ENCODE data around the gene FGD3.
"Not testable (repeated sequence)": the region's sequence is repeated elsewhere in the genome, so short reads cannot be mapped to it uniquely, and the experiment has no call there.

The FGD3 gene

GRCh38 chr9:93002700-93003099, 55.4 kb downstream of the FGD3 start:
- Mint-ChIP-seq H3K27me3 (no peaks in the 10 kb centered on the region), H3K36me3 (ENCODE audit: low read depth) (peaks cover 89% of the 10 kb centered on the region), H3K27ac (peak overlapping the region; percentile 85), H3K9me3 (peaks cover 3% of the 10 kb centered on the region), H3K4me1 (ENCODE audit: low read depth) (peaks cover 58% of the 10 kb centered on the region), H3K4me3 (no peak overlapping the region)
- DNase-seq, result no peak

GRCh38 chr9:93003552-93004407, 56.5 kb downstream of the FGD3 start:
- peak; percentile 78 for DNase-seq
- Mint-ChIP-seq H3K36me3 (ENCODE audit: low read depth) (peaks cover 89% of the 10 kb centered on the region), H3K4me3 (no peak overlapping the region), H3K9me3 (peaks cover 3% of the 10 kb centered on the region), H3K27ac (peak overlapping the region; percentile 91), H3K4me1 (ENCODE audit: low read depth) (peaks cover 56% of the 10 kb centered on the region), H3K27me3 (no peaks in the 10 kb centered on the region)

DNA sequence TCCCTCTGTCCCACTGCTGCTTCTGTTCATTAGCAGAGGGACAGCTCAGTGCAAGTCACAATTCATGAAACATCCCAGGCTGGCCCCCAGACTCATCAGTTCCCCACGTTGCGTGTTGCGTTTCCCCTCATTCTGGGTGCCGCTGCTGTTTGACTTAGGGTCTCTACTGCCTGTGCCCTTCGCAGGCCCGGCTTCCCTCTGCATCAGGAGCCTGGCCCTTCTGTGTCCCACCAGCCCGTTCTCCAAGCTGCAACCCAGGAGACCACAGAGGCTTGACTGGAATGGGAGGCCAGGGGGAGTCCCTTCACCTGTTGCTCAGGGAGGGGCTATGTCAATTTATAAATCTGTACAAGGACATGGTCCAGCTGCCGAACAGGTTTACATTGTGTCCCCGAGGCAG, 57.2 kb downstream of the FGD3 start:
- no peak overlapping the region for H3K4me3 Mint-ChIP-seq
- no peaks in the 10 kb centered on the region for H3K27me3 Mint-ChIP-seq
- no peak for DNase-seq
- peak overlapping the region; percentile 91 for H3K27ac Mint-ChIP-seq
- H3K4me1 Mint-ChIP-seq (ENCODE audit: low read depth), result peaks cover 56% of the 10 kb centered on the region
- no peaks in the 10 kb centered on the region for H3K9me3 Mint-ChIP-seq
- peaks cover 89% of the 10 kb centered on the region for H3K36me3 Mint-ChIP-seq (ENCODE audit: low read depth)

GRCh38 chr9:93005876-93006275, 58.6 kb downstream of the FGD3 start:
- no peak overlapping the region for H3K4me3 Mint-ChIP-seq
- no peak for DNase-seq
- no peaks in the 10 kb centered on the region for H3K9me3 Mint-ChIP-seq
- H3K27ac Mint-ChIP-seq, result peak overlapping the region; percentile 73
- H3K36me3 Mint-ChIP-seq (ENCODE audit: low read depth), result peaks cover 85% of the 10 kb centered on the region
- H3K27me3 Mint-ChIP-seq, result no peaks in the 10 kb centered on the region
- peaks cover 46% of the 10 kb centered on the region for H3K4me1 Mint-ChIP-seq (ENCODE audit: low read depth)

DNA sequence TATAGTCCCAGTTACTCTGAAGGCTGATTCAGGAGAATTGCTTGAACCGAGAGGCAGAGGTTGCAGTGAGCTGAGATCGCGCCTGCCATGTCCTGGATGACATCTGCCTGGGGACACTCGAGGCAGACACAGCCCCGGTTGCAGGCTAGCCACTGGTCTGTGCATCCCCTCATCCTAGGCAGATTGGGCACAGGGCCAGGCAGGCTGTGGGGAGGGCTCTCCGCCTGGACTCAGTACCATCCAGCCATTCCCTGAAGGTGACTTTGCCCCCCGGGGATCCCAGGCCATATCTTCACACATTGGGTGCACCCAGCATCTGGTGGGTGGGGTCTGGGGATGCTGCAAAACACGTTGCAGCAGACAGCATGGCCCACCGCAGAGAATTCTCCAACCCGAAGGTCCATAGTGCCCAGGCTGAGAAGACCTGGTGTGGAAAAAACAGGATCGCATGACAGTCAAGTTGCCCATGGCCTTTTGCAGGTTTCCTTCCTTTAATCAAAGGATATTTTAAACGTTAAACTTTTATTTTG, 60.3 kb downstream of the FGD3 start:
- Mint-ChIP-seq H3K27me3 (no peaks in the 10 kb centered on the region), H3K9me3 (no peaks in the 10 kb centered on the region), H3K4me1 (ENCODE audit: low read depth) (peaks cover 33% of the 10 kb centered on the region), H3K27ac (peak overlapping the region; percentile 4), H3K36me3 (ENCODE audit: low read depth) (peaks cover 81% of the 10 kb centered on the region), H3K4me3 (no peak overlapping the region)
- no peak for DNase-seq

DNA sequence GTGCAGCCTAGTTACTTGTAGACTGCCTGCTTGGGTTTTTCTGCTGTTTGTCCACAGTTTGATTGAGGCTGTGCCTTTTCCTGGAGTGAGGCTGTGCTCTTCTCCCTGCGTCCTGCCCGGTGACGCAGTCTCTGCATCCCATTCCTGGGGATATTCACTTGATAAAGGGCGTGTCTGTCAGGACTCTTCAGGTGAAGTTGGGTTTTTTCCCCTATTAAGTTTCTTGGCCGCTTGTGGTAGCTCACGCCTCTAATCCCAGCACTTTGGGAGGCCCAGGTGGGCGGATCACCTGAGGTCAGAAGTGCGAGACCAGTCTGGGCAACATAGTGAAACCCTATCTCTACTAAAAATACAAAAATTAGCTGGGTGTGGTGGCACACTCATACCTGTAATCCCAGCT, 61.1 kb downstream of the FGD3 start:
- Mint-ChIP-seq H3K4me1 (ENCODE audit: low read depth) (peaks cover 25% of the 10 kb centered on the region), H3K27me3 (no peaks in the 10 kb centered on the region), H3K27ac (peak overlapping the region; percentile 85), H3K4me3 (no peak overlapping the region), H3K9me3 (no peaks in the 10 kb centered on the region), H3K36me3 (ENCODE audit: low read depth) (peaks cover 85% of the 10 kb centered on the region)
- no peak for DNase-seq

GRCh38 chr9:93009337-93010015, 62.2 kb downstream of the FGD3 start:
- no peak for DNase-seq
- H3K27me3 Mint-ChIP-seq, result no peaks in the 10 kb centered on the region
- H3K27ac Mint-ChIP-seq, result peak overlapping the region; percentile 85
- H3K4me1 Mint-ChIP-seq (ENCODE audit: low read depth), result peaks cover 15% of the 10 kb centered on the region
- peaks cover 84% of the 10 kb centered on the region for H3K36me3 Mint-ChIP-seq (ENCODE audit: low read depth)
- no peak overlapping the region for H3K4me3 Mint-ChIP-seq
- H3K9me3 Mint-ChIP-seq, result no peaks in the 10 kb centered on the region

- Mint-ChIP-seq H3K4me1 (ENCODE audit: low read depth) (peaks cover 14% of the 10 kb centered on the region), H3K27ac (peak overlapping the region; percentile 85), H3K36me3 (ENCODE audit: low read depth) (peaks cover 81% of the 10 kb centered on the region), H3K27me3 (no peaks in the 10 kb centered on the region), H3K4me3 (no peak overlapping the region), H3K9me3 (no peaks in the 10 kb centered on the region)
- no peak for DNase-seq
These were observed 62.7 kb downstream of the FGD3 start for GRCh38 chr9:93010056-93010455.

GRCh38 chr9:93010704-93011103, 63.4 kb downstream of the FGD3 start:
- Mint-ChIP-seq H3K4me1 (ENCODE audit: low read depth) (peaks cover 14% of the 10 kb centered on the region), H3K36me3 (ENCODE audit: low read depth) (peaks cover 79% of the 10 kb centered on the region), H3K4me3 (no peak overlapping the region), H3K27ac (peak overlapping the region; percentile 57), H3K27me3 (no peaks in the 10 kb centered on the region), H3K9me3 (no peaks in the 10 kb centered on the region)
- DNase-seq, result no peak

DNA sequence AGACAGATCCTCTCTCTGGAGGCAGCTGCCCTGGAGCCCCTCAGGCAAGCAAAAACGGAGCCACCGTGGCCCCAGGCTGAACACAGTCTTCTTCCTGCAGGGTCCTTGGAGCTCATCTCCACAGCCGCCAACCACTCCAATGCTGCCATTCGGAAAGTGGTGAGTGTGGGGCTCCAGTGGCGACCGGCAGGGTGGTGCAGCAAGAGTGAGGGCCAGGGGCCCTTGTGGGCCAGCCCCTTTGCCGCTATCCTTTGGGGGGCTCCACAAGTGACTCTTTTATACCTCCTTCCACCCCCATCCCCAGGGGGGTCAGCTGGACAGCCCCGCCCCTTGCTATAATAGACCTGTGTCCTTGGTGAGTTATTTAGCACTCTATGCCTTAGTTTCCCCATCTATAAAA, 63.8 kb downstream of the FGD3 start:
- Mint-ChIP-seq H3K27ac (no peak overlapping the region), H3K4me3 (no peak overlapping the region), H3K9me3 (no peaks in the 10 kb centered on the region), H3K27me3 (no peaks in the 10 kb centered on the region), H3K4me1 (ENCODE audit: low read depth) (peaks cover 14% of the 10 kb centered on the region), H3K36me3 (ENCODE audit: low read depth) (peaks cover 79% of the 10 kb centered on the region)
- no peak for DNase-seq

- no peaks in the 10 kb centered on the region for H3K27me3 Mint-ChIP-seq
- no peak overlapping the region for H3K4me3 Mint-ChIP-seq
- no peaks in the 10 kb centered on the region for H3K9me3 Mint-ChIP-seq
- H3K27ac Mint-ChIP-seq, result peak overlapping the region; percentile 69
- DNase-seq, result no peak
- H3K4me1 Mint-ChIP-seq (ENCODE audit: low read depth), result peaks cover 14% of the 10 kb centered on the region
- H3K36me3 Mint-ChIP-seq (ENCODE audit: low read depth), result peaks cover 79% of the 10 kb centered on the region
These were observed 65.9 kb downstream of the FGD3 start for GRCh38 chr9:93012963-93013855.

GRCh38 chr9:93013856-93014582, 66.7 kb downstream of the FGD3 start:
- Mint-ChIP-seq H3K36me3 (ENCODE audit: low read depth) (peaks cover 79% of the 10 kb centered on the region), H3K4me3 (no peak overlapping the region), H3K9me3 (no peaks in the 10 kb centered on the region), H3K27ac (peak overlapping the region; percentile 71), H3K4me1 (ENCODE audit: low read depth) (peaks cover 14% of the 10 kb centered on the region), H3K27me3 (no peaks in the 10 kb centered on the region)
- no peak for DNase-seq

DNA sequence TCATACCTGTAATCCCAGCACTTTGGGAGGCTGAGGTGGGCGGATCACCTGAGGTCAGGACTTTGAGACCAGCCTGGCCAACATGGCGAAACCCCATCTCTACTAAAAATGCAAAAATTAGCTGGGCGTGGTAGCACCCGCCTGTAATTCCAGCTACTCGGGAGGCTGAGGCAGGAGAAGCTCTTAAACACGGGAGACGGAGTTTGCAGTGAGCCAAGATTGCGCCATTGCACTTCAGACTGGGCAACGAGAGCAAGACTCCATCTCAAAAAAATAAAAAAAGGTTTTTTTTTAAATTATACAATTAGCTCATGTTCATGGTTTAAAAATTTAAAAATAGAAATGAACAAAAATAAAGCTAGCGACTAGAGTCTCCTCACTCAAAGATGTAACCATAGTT, 67.9 kb downstream of the FGD3 start:
- not testable (repeated sequence) for H3K9me3 Mint-ChIP-seq, H3K27ac Mint-ChIP-seq, H3K4me3 Mint-ChIP-seq, H3K27me3 Mint-ChIP-seq, DNase-seq
- Mint-ChIP-seq H3K36me3 (ENCODE audit: low read depth) (peaks cover 79% of the 10 kb centered on the region), H3K4me1 (ENCODE audit: low read depth) (peaks cover 17% of the 10 kb centered on the region)

DNA sequence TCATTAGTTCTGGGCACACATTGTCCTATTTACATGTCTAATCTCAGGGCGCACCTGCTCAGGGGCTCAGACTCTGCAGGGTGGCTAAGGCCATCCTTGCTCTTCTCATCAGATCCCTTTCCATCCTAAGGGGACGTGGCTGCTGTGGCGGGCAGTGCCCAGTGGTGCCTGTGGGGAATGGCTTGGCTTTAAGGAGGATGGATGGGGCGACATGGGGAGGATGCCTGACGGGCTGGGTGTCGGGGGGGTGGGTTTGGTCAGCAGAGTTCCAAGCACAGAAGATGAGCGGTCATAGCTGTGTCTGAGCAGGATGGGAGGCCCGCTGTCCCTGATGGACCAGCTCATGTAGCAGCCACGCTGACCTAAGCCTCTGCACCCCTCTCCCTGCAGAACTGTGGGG, 70.3 kb downstream of the FGD3 start:
- H3K27ac Mint-ChIP-seq, result peak overlapping the region; percentile 85
- no peaks in the 10 kb centered on the region for H3K9me3 Mint-ChIP-seq
- DNase-seq, result no peak
- peaks cover 28% of the 10 kb centered on the region for H3K4me1 Mint-ChIP-seq (ENCODE audit: low read depth)
- peaks cover 87% of the 10 kb centered on the region for H3K36me3 Mint-ChIP-seq (ENCODE audit: low read depth)
- no peaks in the 10 kb centered on the region for H3K27me3 Mint-ChIP-seq
- no peak overlapping the region for H3K4me3 Mint-ChIP-seq
